Subcutaneous adipose tissue (tissue), 4 donors: ENCODE measurements around the gene C1orf105. TPM values are rescaled to one million over a fixed set of nuclear protein-coding genes. Genes with fewer than 3 reads are reported as not detected.

Experiments used
- total RNA-seq, 4 donors: library from RNA; depleted of rRNA; stranded (reverse); fragments of >200 nt; gene quantifications; one replicate each; pipeline ENCODE4 v1.1.0, GENCODE V29; 2016
- TF ChIP-seq, protein P1 (sequence below): fragments of 450-650 bp; IDR thresholded peaks from one replicate; pipeline ENCODE4 v1.5.1; 2016; ENCODE audit warnings: low read depth, mild to moderate bottlenecking, control low read depth, antibody characterized with exemption, moderate library complexity

C1orf105 gene
- total RNA-seq, 4 donors from 2014 or later, result not detected

DNA sequence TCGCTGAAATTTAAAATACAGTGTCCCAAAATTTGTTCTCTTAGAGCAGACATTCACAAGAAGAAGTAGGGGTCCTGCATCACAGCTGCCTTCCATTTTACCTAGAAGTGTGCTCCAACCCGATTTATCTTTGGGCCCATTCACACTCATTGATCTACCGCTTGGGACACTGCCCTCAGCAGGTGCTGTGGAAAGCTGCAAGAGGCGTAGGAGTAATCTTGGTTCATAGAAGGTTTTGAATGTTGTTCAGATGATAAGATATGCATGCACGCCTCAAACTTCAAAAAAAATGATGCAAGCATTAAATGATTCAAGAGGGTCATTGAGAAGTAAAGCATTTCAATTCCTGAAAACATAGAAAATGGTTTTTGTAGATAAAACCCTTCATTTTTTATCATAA, 18.6 kb upstream of the C1orf105 start:
- TF ChIP-seq, protein P1, sequence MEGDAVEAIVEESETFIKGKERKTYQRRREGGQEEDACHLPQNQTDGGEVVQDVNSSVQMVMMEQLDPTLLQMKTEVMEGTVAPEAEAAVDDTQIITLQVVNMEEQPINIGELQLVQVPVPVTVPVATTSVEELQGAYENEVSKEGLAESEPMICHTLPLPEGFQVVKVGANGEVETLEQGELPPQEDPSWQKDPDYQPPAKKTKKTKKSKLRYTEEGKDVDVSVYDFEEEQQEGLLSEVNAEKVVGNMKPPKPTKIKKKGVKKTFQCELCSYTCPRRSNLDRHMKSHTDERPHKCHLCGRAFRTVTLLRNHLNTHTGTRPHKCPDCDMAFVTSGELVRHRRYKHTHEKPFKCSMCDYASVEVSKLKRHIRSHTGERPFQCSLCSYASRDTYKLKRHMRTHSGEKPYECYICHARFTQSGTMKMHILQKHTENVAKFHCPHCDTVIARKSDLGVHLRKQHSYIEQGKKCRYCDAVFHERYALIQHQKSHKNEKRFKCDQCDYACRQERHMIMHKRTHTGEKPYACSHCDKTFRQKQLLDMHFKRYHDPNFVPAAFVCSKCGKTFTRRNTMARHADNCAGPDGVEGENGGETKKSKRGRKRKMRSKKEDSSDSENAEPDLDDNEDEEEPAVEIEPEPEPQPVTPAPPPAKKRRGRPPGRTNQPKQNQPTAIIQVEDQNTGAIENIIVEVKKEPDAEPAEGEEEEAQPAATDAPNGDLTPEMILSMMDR, result no peak

DNA sequence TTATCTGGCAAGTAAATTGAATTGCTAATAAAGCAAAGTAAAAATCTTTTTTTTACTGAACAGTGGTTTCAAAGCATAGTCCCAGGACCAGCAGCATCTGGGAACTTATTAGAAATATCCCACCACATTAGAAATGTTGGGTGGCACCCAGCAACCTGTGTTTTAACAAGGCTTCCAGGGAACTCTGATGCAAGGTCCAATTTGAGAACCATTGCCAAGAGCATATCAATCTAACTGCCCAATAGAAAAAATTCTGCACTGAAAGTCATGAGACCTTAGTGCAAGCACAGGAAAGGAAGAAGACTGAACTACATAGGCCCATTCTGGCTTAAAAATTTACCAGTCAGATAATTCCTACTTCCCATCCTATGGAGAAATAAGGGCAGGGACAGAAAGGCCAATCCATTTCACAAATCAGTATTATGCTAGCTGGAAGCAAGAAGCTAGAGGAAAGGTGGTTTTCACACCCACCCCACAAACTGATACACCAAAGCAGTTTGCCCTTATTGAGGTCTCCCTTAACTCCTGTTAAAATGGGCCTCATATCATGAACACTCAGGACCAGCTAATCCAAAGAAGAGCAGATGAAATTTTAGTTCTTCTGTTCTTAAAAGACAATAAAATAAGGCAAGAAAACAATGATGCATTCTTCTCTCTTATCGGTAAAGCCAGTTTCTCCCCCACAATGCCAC, 17.5 kb upstream of the C1orf105 start:
- TF ChIP-seq, protein P1, result no peak

DNA sequence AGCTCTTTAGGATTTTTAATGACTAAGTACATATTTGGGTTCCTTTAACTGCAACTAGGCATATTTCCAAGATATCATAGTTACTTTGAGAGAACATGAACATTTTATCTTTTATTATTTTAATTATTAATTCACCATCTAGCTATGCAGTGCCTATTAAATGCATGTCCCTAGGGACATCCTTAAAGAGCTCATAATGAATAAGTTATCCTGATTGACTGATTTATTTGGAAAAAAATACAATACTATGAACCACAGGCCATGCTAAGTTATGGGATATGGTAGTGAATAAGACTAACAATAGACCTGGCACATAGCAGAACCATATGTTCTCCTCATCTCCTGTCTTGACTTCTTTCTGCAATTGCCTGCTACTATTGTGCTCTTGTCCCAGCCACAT, 16.4 kb upstream of the C1orf105 start:
- TF ChIP-seq, protein P1, result no peak

- TF ChIP-seq, protein P1, result no peak
Measured at GRCh38 chr1:172405912-172406311, 14.6 kb upstream of the C1orf105 start.

DNA sequence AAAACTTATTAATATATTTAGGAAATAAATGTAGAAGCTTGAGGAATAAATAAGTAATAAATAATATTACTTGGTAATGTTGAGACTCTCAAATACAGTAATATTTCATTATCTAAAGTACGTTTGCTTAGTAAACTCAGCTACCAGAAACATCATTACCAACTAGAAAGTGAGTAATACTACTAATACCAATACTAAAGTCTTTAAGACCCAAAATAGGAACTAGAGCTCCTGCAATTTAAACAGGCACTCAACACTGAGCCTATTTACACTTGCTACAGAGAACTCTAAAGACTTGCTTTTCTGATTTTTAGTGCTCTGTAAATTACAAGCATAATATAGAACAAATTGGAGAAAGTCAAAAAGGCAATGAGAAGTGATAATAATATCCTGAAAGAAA, 13.5 kb upstream of the C1orf105 start:
- TF ChIP-seq, protein P1, result no peak

- TF ChIP-seq, protein P1, result no peak
Measured at GRCh38 chr1:172408958-172409357, 11.5 kb upstream of the C1orf105 start.

DNA sequence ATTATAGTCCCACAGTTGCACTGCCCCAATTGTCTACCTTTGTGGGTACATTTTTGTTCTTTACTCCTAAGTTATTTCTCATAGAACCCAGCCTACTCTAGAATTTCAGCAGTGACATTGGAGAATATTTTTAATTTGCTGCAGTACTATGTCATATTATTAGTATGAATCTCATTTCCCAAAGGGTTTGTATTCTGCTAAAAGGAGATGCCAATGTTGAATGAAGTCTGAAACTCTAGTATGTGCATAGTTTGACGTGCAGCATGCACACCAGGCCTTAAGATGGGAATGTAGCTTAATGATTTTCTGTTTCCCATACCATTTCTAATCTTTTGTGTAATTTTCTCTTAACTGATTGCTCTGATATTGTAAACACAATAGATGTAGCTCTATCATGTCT, 10.5 kb upstream of the C1orf105 start:
- TF ChIP-seq, protein P1, result no peak
